SK-N-MC (cell line): ENCODE measurements around the gene DAB2.
A peak's percentile ranks its signal among the peaks of the same experiment; 100 is the strongest.

Source experiments
- DNase-seq: peaks from one replicate; pipeline ENCODE4 v3.0.0-alpha.2; 2011; ENCODE audit warnings: low read depth, low spot score
- H3K27ac ChIP-seq: fragments of 200-600 bp; sonication (generic); 2 replicates; pipeline ENCODE4 v1.5.1; 2016; ENCODE audit warnings: mixed run types
- H3K36me3 ChIP-seq: fragments of 200-600 bp; sonication (generic); 2 replicates; pipeline ENCODE4 v1.6.1; 2017; ENCODE audit warnings: antibody characterized with exemption, low read length, mixed read lengths; ENCODE audit not compliant: insufficient read depth
- H3K4me3 ChIP-seq: fragments of 200-600 bp; sonication (generic); 2 replicates; pipeline ENCODE4 v1.5.1; 2016
- H3K9ac ChIP-seq: fragments of 200-600 bp; sonication (generic); 2 replicates; pipeline ENCODE4 v1.8.0; 2017; ENCODE audit warnings: mixed run types, mixed read lengths; ENCODE audit not compliant: insufficient read length
- H3K9me3 ChIP-seq: fragments of 200-600 bp; sonication (generic); 2 replicates; pipeline ENCODE4 v1.6.1; 2017; ENCODE audit warnings: low read depth, mild to moderate bottlenecking, antibody characterized with exemption, low read length, moderate library complexity, mixed read lengths
- EZH2 ChIP-seq: fragments of 200-600 bp; sonication (generic); IDR thresholded peaks from one replicate; pipeline ENCODE4 v1.6.1; 2017; ENCODE audit warnings: antibody characterized with exemption
- FOXP2 ChIP-seq: optimal IDR thresholded peaks from 2 replicates; pipeline ENCODE3; 2011; ENCODE audit warnings: mild to moderate bottlenecking, moderate library complexity; ENCODE audit not compliant: insufficient read depth; ENCODE audit errors: extremely low read length, control extremely low read depth
- POLR2AphosphoS5 ChIP-seq: IDR thresholded peaks from 2 replicates; pipeline ENCODE4 v1.6.1; 2012; ENCODE audit warnings: mild to moderate bottlenecking, low read depth, low read length, borderline replicate concordance

Gene DAB2

GRCh38 chr5:39395521-39395920 is 29.3 kb downstream of the DAB2 start:
- Histone ChIP-seq H3K4me3 (no peak overlapping the region), H3K9ac (no peak overlapping the region), H3K9me3 (no peaks in the 10 kb centered on the region), H3K27ac (no peak overlapping the region), H3K36me3 (peaks cover 15% of the 10 kb centered on the region; the same call in 1 of the 2 replicates)
- DNase-seq, result no peak
- no peak for TF ChIP-seq POLR2AphosphoS5
- TF ChIP-seq EZH2, result no peak
- TF ChIP-seq FOXP2, result no peak

- Histone ChIP-seq H3K27ac (no peak overlapping the region), H3K4me3 (no peak overlapping the region), H3K36me3 (peaks cover 15% of the 10 kb centered on the region; the same call in 1 of the 2 replicates), H3K9me3 (no peaks in the 10 kb centered on the region), H3K9ac (no peak overlapping the region)
- TF ChIP-seq POLR2AphosphoS5 (no peak), EZH2 (no peak), FOXP2 (no peak)
- DNase-seq, result no peak
These were observed 29.8 kb downstream of the DAB2 start for GRCh38 chr5:39394946-39395345.

GRCh38 chr5:39390945-39391344 is 33.8 kb downstream of the DAB2 start:
- H3K4me3 ChIP-seq, result no peak overlapping the region
- H3K27ac ChIP-seq, result no peak overlapping the region
- H3K36me3 ChIP-seq, result peaks cover 26% of the 10 kb centered on the region
- no peak for DNase-seq
- H3K9ac ChIP-seq, result no peak overlapping the region
- TF ChIP-seq POLR2AphosphoS5, result no peak
- TF ChIP-seq FOXP2, result no peak
- TF ChIP-seq EZH2, result no peak
- H3K9me3 ChIP-seq, result no peaks in the 10 kb centered on the region

- no peak overlapping the region for H3K27ac ChIP-seq
- H3K9me3 ChIP-seq, result no peaks in the 10 kb centered on the region
- TF ChIP-seq EZH2 (no peak), FOXP2 (no peak), POLR2AphosphoS5 (no peak)
- no peak for DNase-seq
- H3K9ac ChIP-seq, result no peak overlapping the region
- no peak overlapping the region for H3K4me3 ChIP-seq
- H3K36me3 ChIP-seq, result peaks cover 28% of the 10 kb centered on the region
These were observed 37.5 kb downstream of the DAB2 start for GRCh38 chr5:39387293-39387692.

GRCh38 chr5:39384271-39384670 is 40.5 kb downstream of the DAB2 start:
- no peak for TF ChIP-seq FOXP2
- H3K36me3 ChIP-seq, result peaks cover 25% of the 10 kb centered on the region
- H3K27ac ChIP-seq, result no peak overlapping the region

GRCh38 chr5:39381376-39381775 is 43.4 kb downstream of the DAB2 start:
- Histone ChIP-seq H3K4me3 (no peak overlapping the region), H3K36me3 (peaks cover 14% of the 10 kb centered on the region; the same call in 1 of the 2 replicates)
- no peak for DNase-seq

More at GRCh38 chr5:39384271-39384670, 40.5 kb downstream of the DAB2 start:
- DNase-seq, result no peak
- H3K4me3 ChIP-seq, result no peak overlapping the region
- no peaks in the 10 kb centered on the region for H3K9me3 ChIP-seq
- H3K9ac ChIP-seq, result no peak overlapping the region

GRCh38 chr5:39379693-39380092 is 45.1 kb downstream of the DAB2 start:
- no peak for TF ChIP-seq FOXP2
- TF ChIP-seq POLR2AphosphoS5, result no peak
- no peak for TF ChIP-seq EZH2
- H3K36me3 ChIP-seq, result peaks cover 14% of the 10 kb centered on the region; the same call in 1 of the 2 replicates

More at GRCh38 chr5:39381376-39381775, 43.4 kb downstream of the DAB2 start:
- TF ChIP-seq POLR2AphosphoS5 (no peak), FOXP2 (no peak), EZH2 (no peak)
- H3K9ac ChIP-seq, result no peak overlapping the region
- no peaks in the 10 kb centered on the region for H3K9me3 ChIP-seq
- no peak overlapping the region for H3K27ac ChIP-seq

GRCh38 chr5:39377613-39378012 is 47.2 kb downstream of the DAB2 start:
- H3K36me3 ChIP-seq, result peaks cover 9% of the 10 kb centered on the region; the same call in 1 of the 2 replicates
- H3K9me3 ChIP-seq, result no peaks in the 10 kb centered on the region
- H3K9ac ChIP-seq, result no peak overlapping the region
- DNase-seq, result no peak
- no peak overlapping the region for H3K4me3 ChIP-seq
- H3K27ac ChIP-seq, result no peak overlapping the region
- TF ChIP-seq POLR2AphosphoS5, result no peak
- TF ChIP-seq FOXP2, result no peak
- TF ChIP-seq EZH2, result no peak

More at GRCh38 chr5:39379693-39380092, 45.1 kb downstream of the DAB2 start:
- H3K9me3 ChIP-seq, result no peaks in the 10 kb centered on the region
- no peak overlapping the region for H3K27ac ChIP-seq
- no peak overlapping the region for H3K9ac ChIP-seq
- H3K4me3 ChIP-seq, result no peak overlapping the region
- no peak for DNase-seq

- DNase-seq, result peak; percentile 35
- H3K9ac ChIP-seq, result no peak overlapping the region
- H3K27ac ChIP-seq, result no peak overlapping the region
- peaks cover 5% of the 10 kb centered on the region; the same call in 1 of the 2 replicates for H3K36me3 ChIP-seq
- no peak for TF ChIP-seq EZH2
- no peak for TF ChIP-seq POLR2AphosphoS5
- TF ChIP-seq FOXP2, result no peak
- no peaks in the 10 kb centered on the region for H3K9me3 ChIP-seq
- H3K4me3 ChIP-seq, result no peak overlapping the region
These were observed 48.5 kb downstream of the DAB2 start for GRCh38 chr5:39376293-39376714.
